Mesodermal cell (in vitro differentiated cells): Measurements from ENCODE around the gene RNF187.
A peak's percentile ranks its signal among the peaks of the same experiment; 100 is the strongest.

Experiments used
- H3K27ac ChIP-seq: 2 replicates; pipeline ENCODE4 v1.7.0; 2013; ENCODE audit warnings: mild to moderate bottlenecking, low read depth, low read length, moderate library complexity; ENCODE audit not compliant: severe bottlenecking
- H3K36me3 ChIP-seq: 2 replicates; pipeline ENCODE4 v1.7.1; 2013; ENCODE audit warnings: mild to moderate bottlenecking, low read length, moderate library complexity; ENCODE audit not compliant: control insufficient read depth, insufficient read depth
- H3K4me1 ChIP-seq: one replicate; pipeline ENCODE4 v1.7.1; 2013; ENCODE audit warnings: mild to moderate bottlenecking, low read length; ENCODE audit not compliant: insufficient read depth, control insufficient read depth, poor library complexity, severe bottlenecking
- H3K4me3 ChIP-seq: 2 replicates; pipeline ENCODE4 v1.7.0; 2013; ENCODE audit warnings: low read length, control low read depth, mild to moderate bottlenecking; ENCODE audit not compliant: insufficient read depth, poor library complexity, severe bottlenecking; ENCODE audit errors: extremely low read depth
- H3K9me3 ChIP-seq: 2 replicates; pipeline ENCODE4 v1.7.1; 2013; ENCODE audit warnings: mild to moderate bottlenecking, low read length, moderate library complexity; ENCODE audit not compliant: control insufficient read depth
- WGBS, 2 experiments: methylation state at CpG; one replicate each; pipeline ENCODE4 v1.1.5; 2013; ENCODE audit warnings: missing lambda C conversion rate in 2 of 2; ENCODE audit not compliant: insufficient coverage in 2 of 2; 5-methylcytosine and 5-hydroxymethylcytosine counted together

RNF187 gene

GRCh38 chr1:228488818-228489674 is 1.9 kb downstream of the RNF187 start:
- Histone ChIP-seq H3K36me3 (peaks cover 48% of the 10 kb centered on the region), H3K27ac (no peak overlapping the region), H3K9me3 (no peaks in the 10 kb centered on the region), H3K4me1 (no peaks in the 10 kb centered on the region), H3K4me3 (peak overlapping the region; percentile 93)
- 98 to 100% methylated on average over 3 to 6 of the region's 9 CpGs for WGBS, 2 experiments

GRCh38 chr1:228490120-228491078 is 3.2 kb downstream of the RNF187 start:
- 92 to 94% methylated on average over 4 to 5 of the region's 6 CpGs for WGBS, 2 experiments
- H3K27ac ChIP-seq, result no peak overlapping the region

GRCh38 chr1:228493141-228494043 is 6.2 kb downstream of the RNF187 start:
- Histone ChIP-seq H3K27ac (no peak overlapping the region), H3K4me3 (no peak overlapping the region), H3K4me1 (no peaks in the 10 kb centered on the region), H3K36me3 (peaks cover 66% of the 10 kb centered on the region), H3K9me3 (no peaks in the 10 kb centered on the region)
- 91 to 92% methylated on average over 27 of the region's 28 CpGs for WGBS, 2 experiments

More at GRCh38 chr1:228490120-228491078, 3.2 kb downstream of the RNF187 start:
- Histone ChIP-seq H3K36me3 (peaks cover 61% of the 10 kb centered on the region), H3K4me1 (no peaks in the 10 kb centered on the region), H3K9me3 (no peaks in the 10 kb centered on the region), H3K4me3 (no peak overlapping the region)

GRCh38 chr1:228494044-228494353 is 6.8 kb downstream of the RNF187 start:
- H3K36me3 ChIP-seq, result peaks cover 62% of the 10 kb centered on the region
- 83 to 90% methylated on average over 6 to 9 of the region's 9 CpGs for WGBS, 2 experiments

GRCh38 chr1:228494391-228494790 is 7.2 kb downstream of the RNF187 start:
- peaks cover 59% of the 10 kb centered on the region for H3K36me3 ChIP-seq
- H3K4me1 ChIP-seq, result no peaks in the 10 kb centered on the region
- no peaks in the 10 kb centered on the region for H3K9me3 ChIP-seq
- H3K27ac ChIP-seq, result no peak overlapping the region
- WGBS, 2 experiments, result 80 to 100% methylated on average over 2 to 5 of the region's 7 CpGs
- no peak overlapping the region for H3K4me3 ChIP-seq

More at GRCh38 chr1:228494044-228494353, 6.8 kb downstream of the RNF187 start:
- Histone ChIP-seq H3K4me3 (no peak overlapping the region), H3K27ac (no peak overlapping the region), H3K4me1 (no peaks in the 10 kb centered on the region), H3K9me3 (no peaks in the 10 kb centered on the region)

DNA sequence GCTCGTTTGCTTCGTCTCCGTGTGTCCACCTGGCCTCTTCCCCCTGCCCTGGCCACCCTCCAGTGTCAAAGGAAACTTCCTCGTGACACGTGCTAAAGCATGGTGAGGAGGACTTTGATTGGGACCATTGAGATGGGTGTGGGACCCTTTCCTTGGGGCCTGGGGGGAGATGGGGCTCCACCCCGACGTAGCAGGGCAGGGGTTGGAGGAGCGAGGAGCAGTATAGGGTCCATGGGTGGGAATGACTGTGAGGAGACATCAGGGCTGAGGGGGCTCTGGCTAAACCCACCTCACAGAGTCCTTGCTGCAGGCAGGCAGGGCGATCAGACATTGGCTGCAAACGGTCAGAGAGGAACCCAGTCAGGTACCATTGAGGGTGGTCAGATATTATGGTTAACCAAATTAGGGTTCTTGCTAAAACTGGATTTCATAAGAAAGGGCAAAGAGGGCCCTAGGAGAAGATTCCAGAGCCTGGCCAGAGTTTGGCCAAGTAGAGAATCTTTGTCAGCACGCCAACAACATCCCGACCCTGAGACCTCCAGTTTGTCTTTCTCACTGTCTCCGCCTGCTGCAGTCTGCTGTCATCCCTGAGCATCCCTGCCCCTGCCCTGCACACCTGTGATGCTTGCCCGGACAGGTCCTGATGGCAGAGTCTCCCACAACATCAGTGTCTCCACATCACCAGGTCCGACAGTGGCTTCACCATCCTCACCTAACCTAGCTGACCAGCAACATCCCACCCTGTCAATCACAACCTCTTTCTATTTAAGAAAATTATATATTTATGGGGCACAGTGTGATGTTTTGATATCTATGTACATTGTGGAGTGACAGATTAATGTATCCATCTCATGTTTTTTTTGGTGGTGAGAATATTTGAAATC is 8.0 kb downstream of the RNF187 start:
- Histone ChIP-seq H3K4me3 (no peak overlapping the region), H3K27ac (no peak overlapping the region), H3K36me3 (peaks cover 51% of the 10 kb centered on the region), H3K4me1 (no peaks in the 10 kb centered on the region), H3K9me3 (no peaks in the 10 kb centered on the region)
- WGBS, 2 experiments, result 95% methylated on average over 9 to 11 of the region's 15 CpGs

GRCh38 chr1:228496084-228496483 is 8.9 kb downstream of the RNF187 start:
- H3K9me3 ChIP-seq, result no peaks in the 10 kb centered on the region
- 80% methylated on average over 1 of the region's 4 CpGs; no CpG with 5 or more reads in 1 of the 2 experiments for WGBS, 2 experiments
- H3K36me3 ChIP-seq, result peaks cover 42% of the 10 kb centered on the region
- H3K4me3 ChIP-seq, result no peak overlapping the region
- no peak overlapping the region for H3K27ac ChIP-seq
- no peaks in the 10 kb centered on the region for H3K4me1 ChIP-seq

DNA sequence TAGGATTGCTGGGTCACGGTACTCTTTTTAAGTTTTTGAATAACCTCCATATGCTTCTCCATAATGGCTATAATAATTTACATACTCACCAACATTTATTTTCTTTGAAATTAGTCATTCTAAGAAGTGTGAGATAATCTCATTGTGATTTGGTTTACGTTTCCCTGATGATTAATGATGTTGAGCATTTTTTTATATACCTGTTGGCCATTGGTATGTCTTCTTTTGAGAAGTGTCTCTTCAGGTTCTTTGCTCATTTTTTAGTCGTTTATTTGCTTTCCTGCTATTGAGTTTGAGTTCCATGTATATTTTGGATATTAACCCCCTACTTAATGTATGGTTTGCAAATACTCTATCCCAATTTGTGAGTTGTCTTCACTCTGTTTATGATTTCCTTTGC is 9.3 kb downstream of the RNF187 start:
- no CpG with 5 or more reads among the region's 3 CpGs for WGBS, 2 experiments

GRCh38 chr1:228497206-228497605 is 10.0 kb downstream of the RNF187 start:
- no peak overlapping the region for H3K27ac ChIP-seq
- peaks cover 34% of the 10 kb centered on the region for H3K36me3 ChIP-seq
- 75 to 78% methylated on average over 3 to 4 of the region's 5 CpGs for WGBS, 2 experiments
- H3K4me1 ChIP-seq, result no peaks in the 10 kb centered on the region
- no peak overlapping the region for H3K4me3 ChIP-seq
- H3K9me3 ChIP-seq, result no peaks in the 10 kb centered on the region

More for the DNA sequence above, 9.3 kb downstream of the RNF187 start:
- no peak overlapping the region for H3K4me3 ChIP-seq
- no peak overlapping the region for H3K27ac ChIP-seq
- H3K36me3 ChIP-seq, result peaks cover 39% of the 10 kb centered on the region
- H3K4me1 ChIP-seq, result no peaks in the 10 kb centered on the region
- no peaks in the 10 kb centered on the region for H3K9me3 ChIP-seq
